Tibial artery (tissue), 4 donors: ENCODE measurements around the gene AP3B1.

Experiments
- DNase-seq, 2 donors: peaks; one replicate each; pipeline ENCODE4 v3.0.0-alpha.2; 2019
- H3K27ac ChIP-seq, 2 donors: fragments of 200-600 bp; sonication (generic) in 1 of 2; 1 replicate in 1 of 2; 2 replicates in 1 of 2; pipeline ENCODE4 v1.5.1; 2018 to 2019; ENCODE audit warnings: mild to moderate bottlenecking in 1 of 2
- H3K27me3 ChIP-seq, 2 donors: fragments of 200-600 bp; sonication (generic) in 1 of 2; one replicate each; pipeline versions ENCODE4 v1.5.1 to v1.6.0; 2016 to 2019
- H3K36me3 ChIP-seq, 3 donors: fragments of 200-600 bp; sonication (generic) in 2 of 3; one replicate each; pipeline ENCODE4 v1.5.1; 2016 to 2019; ENCODE audit warnings: mild to moderate bottlenecking in 2 of 3
- H3K4me1 ChIP-seq, 4 donors: fragments of 200-600 bp; sonication (generic) in 2 of 4; 1 replicate in 3 of 4; 2 replicates in 1 of 4; pipeline ENCODE4 v1.5.1; 2016 to 2019
- H3K4me3 ChIP-seq, 2 donors: fragments of 200-600 bp; sonication (generic) in 1 of 2; 1 replicate in 1 of 2; 2 replicates in 1 of 2; pipeline ENCODE4 v1.5.1; 2018 to 2019; ENCODE audit warnings: mild to moderate bottlenecking in 2 of 2
- H3K9me3 ChIP-seq, 3 donors: fragments of 200-600 bp; sonication (generic) in 1 of 3; one replicate each; pipeline ENCODE4 v1.5.1; 2016 to 2019
- intact Hi-C: fragments of 100-400 bp; cut with DNase I; formaldehyde crosslinking; loops from one replicate; pipeline ENCODE4 v1.15.0; 2023; ENCODE audit warnings: low total_unique reads
- TF ChIP-seq, protein P1 (sequence below), 2 experiments: fragments of 200-600 bp in 1 of 2; fragments of 450-650 bp in 1 of 2; IDR thresholded peaks; one replicate each; pipeline ENCODE4 v1.5.1; 2017 to 2019; ENCODE audit warnings: antibody characterized with exemption in 2 of 2, mild to moderate bottlenecking in 1 of 2, moderate library complexity in 1 of 2

Gene AP3B1

DNA sequence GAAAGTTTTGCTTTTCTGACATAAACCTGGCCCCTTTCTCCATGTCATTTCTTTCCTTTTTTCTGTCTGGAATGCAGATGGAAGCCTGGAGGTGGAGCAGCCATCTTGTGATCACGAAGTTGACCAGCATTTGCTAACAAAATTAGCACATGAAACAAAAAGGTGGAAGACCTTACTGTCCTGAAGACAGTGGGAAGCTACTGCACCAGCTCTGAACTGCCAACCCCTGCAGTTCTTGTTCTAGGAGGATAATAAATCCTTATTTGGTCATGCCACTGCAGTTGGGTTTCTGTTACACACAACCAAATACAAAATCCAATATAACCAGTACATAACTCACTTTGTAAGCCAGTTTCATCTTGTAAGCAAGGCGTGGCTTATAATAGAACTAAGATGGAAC is 269.0 kb downstream of the AP3B1 start:
- no peak for DNase-seq
- Histone ChIP-seq H3K4me1 (no peaks in the 10 kb centered on the region), H3K27ac (no peak overlapping the region), H3K9me3 (no peaks in the 10 kb centered on the region), H3K27me3 (no peaks in the 10 kb centered on the region), H3K4me3 (no peak overlapping the region), H3K36me3 (no peaks in the 10 kb centered on the region)
- intact Hi-C loops, result no loop called here
- TF ChIP-seq, protein P1, sequence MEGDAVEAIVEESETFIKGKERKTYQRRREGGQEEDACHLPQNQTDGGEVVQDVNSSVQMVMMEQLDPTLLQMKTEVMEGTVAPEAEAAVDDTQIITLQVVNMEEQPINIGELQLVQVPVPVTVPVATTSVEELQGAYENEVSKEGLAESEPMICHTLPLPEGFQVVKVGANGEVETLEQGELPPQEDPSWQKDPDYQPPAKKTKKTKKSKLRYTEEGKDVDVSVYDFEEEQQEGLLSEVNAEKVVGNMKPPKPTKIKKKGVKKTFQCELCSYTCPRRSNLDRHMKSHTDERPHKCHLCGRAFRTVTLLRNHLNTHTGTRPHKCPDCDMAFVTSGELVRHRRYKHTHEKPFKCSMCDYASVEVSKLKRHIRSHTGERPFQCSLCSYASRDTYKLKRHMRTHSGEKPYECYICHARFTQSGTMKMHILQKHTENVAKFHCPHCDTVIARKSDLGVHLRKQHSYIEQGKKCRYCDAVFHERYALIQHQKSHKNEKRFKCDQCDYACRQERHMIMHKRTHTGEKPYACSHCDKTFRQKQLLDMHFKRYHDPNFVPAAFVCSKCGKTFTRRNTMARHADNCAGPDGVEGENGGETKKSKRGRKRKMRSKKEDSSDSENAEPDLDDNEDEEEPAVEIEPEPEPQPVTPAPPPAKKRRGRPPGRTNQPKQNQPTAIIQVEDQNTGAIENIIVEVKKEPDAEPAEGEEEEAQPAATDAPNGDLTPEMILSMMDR (IDR thresholded peaks at IDR 0.05), result no peak

- H3K27ac ChIP-seq, result no peak overlapping the region
- H3K9me3 ChIP-seq, result no peaks in the 10 kb centered on the region
- no peaks in the 10 kb centered on the region for H3K27me3 ChIP-seq
- H3K36me3 ChIP-seq, result no peaks in the 10 kb centered on the region
- no peak overlapping the region for H3K4me3 ChIP-seq
- intact Hi-C loops, result no loop called here
- DNase-seq, result no peak
- TF ChIP-seq, protein P1 (IDR thresholded peaks at IDR 0.05), result no peak
- peaks cover 0 to 3% (median 0%) of the 10 kb centered on the region in 4 donors for H3K4me1 ChIP-seq
These were observed 274.8 kb downstream of the AP3B1 start for GRCh38 chr5:78019744-78020143.

DNA sequence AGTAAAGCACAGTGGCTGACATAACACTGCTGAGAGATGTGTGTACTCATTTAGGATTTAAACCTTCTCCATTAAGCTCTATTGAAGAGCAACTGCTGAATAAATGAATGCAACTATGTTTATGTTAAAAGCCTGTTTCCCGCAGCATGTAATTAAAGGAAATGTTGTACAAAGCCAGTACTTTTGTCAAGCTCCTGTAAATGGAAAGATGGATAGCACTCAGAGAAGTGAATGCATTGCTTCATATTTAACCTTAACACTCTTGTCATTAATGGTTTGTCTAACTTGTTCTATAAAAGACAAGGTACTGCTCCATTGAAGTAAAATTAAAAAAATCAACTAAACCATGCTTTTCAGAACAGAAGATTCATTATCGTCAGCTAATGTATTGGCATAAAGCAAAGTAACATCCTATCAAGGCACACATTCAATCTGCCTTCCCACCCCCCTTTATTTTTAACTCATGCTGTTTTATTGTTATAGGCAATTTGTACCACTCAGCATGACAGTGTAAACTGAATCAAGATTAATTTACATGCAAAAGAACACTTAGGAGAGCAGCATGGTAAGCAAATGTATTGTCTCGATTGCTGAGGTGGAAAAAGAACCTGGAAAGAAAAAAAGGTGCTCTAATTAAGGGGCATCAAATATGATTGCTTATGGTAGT is 277.5 kb downstream of the AP3B1 start:
- peak overlapping the region in 1 of 2 donors; percentile 3 for H3K27ac ChIP-seq
- TF ChIP-seq, protein P1 (IDR thresholded peaks at IDR 0.05), result no peak
- H3K9me3 ChIP-seq, result no peaks in the 10 kb centered on the region
- no peaks in the 10 kb centered on the region for H3K27me3 ChIP-seq
- H3K36me3 ChIP-seq, result no peaks in the 10 kb centered on the region
- intact Hi-C loops, result no loop called here
- no peak overlapping the region for H3K4me3 ChIP-seq
- H3K4me1 ChIP-seq, result peaks cover 0 to 3% (median 0%) of the 10 kb centered on the region in 4 donors
- DNase-seq, result no peak

DNA sequence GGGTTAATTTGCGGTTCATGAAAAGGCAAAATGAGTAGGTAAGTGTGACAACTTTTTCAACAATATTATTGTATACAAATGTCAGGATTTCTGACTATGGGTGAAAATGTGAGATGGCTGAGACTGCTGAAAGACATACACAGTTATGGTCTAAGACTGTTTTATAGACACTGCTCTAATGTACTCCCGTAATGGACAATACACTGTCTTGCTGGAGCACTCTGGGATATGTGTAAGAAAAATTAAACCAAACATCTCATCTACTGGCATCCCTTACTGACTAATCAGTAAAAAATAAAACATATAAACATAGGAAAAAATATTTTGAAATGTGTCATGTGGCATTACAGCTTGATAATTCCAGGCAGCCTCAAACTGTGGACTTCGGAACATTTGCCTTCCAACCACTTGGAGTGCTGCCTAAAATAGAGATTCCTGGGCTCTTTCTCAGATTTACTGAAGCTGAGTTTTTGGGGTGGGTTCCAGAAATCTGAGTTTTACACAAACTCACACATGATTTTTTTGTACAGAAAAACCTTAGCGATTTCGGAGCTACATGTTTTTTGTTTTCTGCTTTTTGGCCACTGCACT is 284.5 kb downstream of the AP3B1 start:
- Histone ChIP-seq H3K4me3 (peak overlapping the region in 1 of 2 donors; percentile 12), H3K4me1 (peaks cover 0 to 21% (median 3%) of the 10 kb centered on the region in 4 donors), H3K36me3 (no peaks in the 10 kb centered on the region), H3K27me3 (no peaks in the 10 kb centered on the region), H3K9me3 (no peaks in the 10 kb centered on the region), H3K27ac (peak overlapping the region; percentile 14 to 47)
- intact Hi-C loops, result loop anchor here (5.0 kb wide), 1 partner anchor 143 kb away; no protein-coding TSS in a partner anchor
- no peak for DNase-seq
- TF ChIP-seq, protein P1 (IDR thresholded peaks at IDR 0.05), result peak in 1 of 2 experiments; percentile 31

DNA sequence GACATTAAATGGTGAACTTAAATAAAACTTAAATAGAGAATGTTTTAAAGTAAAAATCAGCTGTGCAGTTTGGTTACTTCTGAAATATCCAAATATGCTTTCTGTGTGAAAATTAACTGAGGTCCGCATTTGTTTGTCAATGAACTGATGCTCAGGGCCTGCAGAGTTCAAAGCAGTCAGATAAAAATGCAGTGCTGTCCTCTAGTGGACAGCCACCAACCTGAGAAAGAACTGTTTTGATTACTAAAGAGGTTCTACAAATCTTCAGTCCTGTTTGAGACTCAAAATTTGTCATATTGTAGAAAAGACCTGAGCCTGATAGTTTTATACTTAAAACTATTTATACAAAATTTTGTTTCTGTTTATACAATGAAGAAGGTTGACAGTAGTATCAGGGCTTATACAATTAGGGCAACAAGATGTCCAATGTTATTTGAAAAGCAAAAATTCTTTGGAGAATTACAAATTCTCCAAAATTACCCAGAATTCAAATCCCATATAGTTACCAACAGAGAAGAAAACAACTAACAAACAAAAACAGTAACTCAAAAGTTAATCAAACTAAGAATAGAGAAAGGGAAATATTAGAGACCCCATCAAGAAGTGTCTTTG is 286.0 kb downstream of the AP3B1 start:
- no peak overlapping the region for H3K4me3 ChIP-seq
- DNase-seq, result no peak
- intact Hi-C loops, result no loop called here

More for the DNA sequence above, 286.0 kb downstream of the AP3B1 start:
- H3K4me1 ChIP-seq, result peaks cover 0 to 21% (median 3%) of the 10 kb centered on the region in 4 donors
- H3K27ac ChIP-seq, result no peak overlapping the region
- TF ChIP-seq, protein P1 (IDR thresholded peaks at IDR 0.05), result peak; percentile 66 to 75
- H3K27me3 ChIP-seq, result no peaks in the 10 kb centered on the region
- H3K9me3 ChIP-seq, result no peaks in the 10 kb centered on the region
- no peaks in the 10 kb centered on the region for H3K36me3 ChIP-seq
